GM23248 (cell line): Measurements from ENCODE around the gene UNC93B1. TPM values are rescaled to one million over a fixed set of nuclear protein-coding genes. Genes with fewer than 3 reads are reported as not detected.
"Not testable (repeated sequence)": the region's sequence is repeated elsewhere in the genome, so short reads cannot be mapped to it uniquely, and the experiment has no call there.

Experiments used
- DNase-seq: peaks from one replicate; pipeline ENCODE4 v3.0.0-alpha.2; 2015
- H2AFZ ChIP-seq: fragments of 200-600 bp; sonication (generic); 2 replicates; pipeline ENCODE4 v1.6.1; 2016; ENCODE audit warnings: antibody characterized with exemption
- H3F3A ChIP-seq: fragments of 200-600 bp; sonication (generic); 2 replicates; pipeline ENCODE4 v1.6.1; 2016; ENCODE audit warnings: mild to moderate bottlenecking, antibody characterized with exemption, mixed run types; ENCODE audit not compliant: insufficient read depth
- H3K27ac ChIP-seq: fragments of 200-600 bp; sonication (generic); 2 replicates; pipeline ENCODE4 v1.5.1; 2016; ENCODE audit warnings: mild to moderate bottlenecking
- H3K27me3 ChIP-seq: fragments of 200-600 bp; sonication (generic); replicated peaks from 2 replicates; pipeline ENCODE4 v1.6.1; 2016; ENCODE audit warnings: mild to moderate bottlenecking; ENCODE audit not compliant: insufficient read depth
- H3K36me3 ChIP-seq: fragments of 200-600 bp; sonication (generic); 2 replicates; pipeline ENCODE4 v1.6.1; 2016; ENCODE audit warnings: low read depth, mild to moderate bottlenecking
- H3K4me1 ChIP-seq: fragments of 200-600 bp; sonication (generic); 2 replicates; pipeline ENCODE4 v1.6.1; 2016; ENCODE audit warnings: mild to moderate bottlenecking; ENCODE audit not compliant: insufficient read depth
- H3K4me2 ChIP-seq: fragments of 200-600 bp; sonication (generic); one replicate; pipeline ENCODE4 v1.6.1; 2016; ENCODE audit warnings: mild to moderate bottlenecking; ENCODE audit not compliant: unreplicated experiment
- H3K4me3 ChIP-seq: fragments of 200-600 bp; sonication (generic); 2 replicates; pipeline ENCODE4 v1.5.1; 2016; ENCODE audit warnings: mild to moderate bottlenecking
- H3K79me2 ChIP-seq: fragments of 200-600 bp; sonication (generic); 2 replicates; pipeline ENCODE4 v1.6.1; 2016; ENCODE audit warnings: mild to moderate bottlenecking; ENCODE audit not compliant: insufficient read depth
- H3K9ac ChIP-seq: fragments of 200-600 bp; sonication (generic); 2 replicates; pipeline ENCODE4 v1.6.1; 2016; ENCODE audit warnings: mild to moderate bottlenecking
- H3K9me2 ChIP-seq: fragments of 200-600 bp; sonication (generic); 2 replicates; pipeline ENCODE4 v1.6.1; 2016; ENCODE audit warnings: mixed run types, mild to moderate bottlenecking, moderate library complexity; ENCODE audit not compliant: insufficient read depth
- H3K9me3 ChIP-seq: fragments of 200-600 bp; sonication (generic); one replicate; pipeline ENCODE4 v1.6.1; 2017; ENCODE audit warnings: low read depth
- H4K20me1 ChIP-seq: fragments of 200-600 bp; sonication (generic); 2 replicates; pipeline ENCODE4 v1.6.0; 2016; ENCODE audit not compliant: insufficient read depth
- EZH2 ChIP-seq: fragments of 200-600 bp; sonication (generic); IDR thresholded peaks from 2 replicates; pipeline ENCODE4 v1.6.1; 2018; ENCODE audit warnings: antibody characterized with exemption, mild to moderate bottlenecking; ENCODE audit not compliant: insufficient read depth, poor library complexity, severe bottlenecking
- EZH2phosphoT487 ChIP-seq: fragments of 200-600 bp; sonication (generic); IDR thresholded peaks from 2 replicates; pipeline ENCODE4 v1.6.1; 2018; ENCODE audit warnings: antibody characterized with exemption, moderate library complexity, mild to moderate bottlenecking, low read depth; ENCODE audit not compliant: insufficient read depth
- WGBS, 2 experiments: methylation state at CpG; one replicate each; pipeline ENCODE4 v1.1.6; 2015 to 2017; ENCODE audit warnings: low lambda C conversion rate in 2 of 2, low coverage in 1 of 2; ENCODE audit errors: missing lambda C conversion rate in 2 of 2; 5-methylcytosine and 5-hydroxymethylcytosine counted together
- in situ Hi-C: fragments of 300-500 bp; cut with MboI; formaldehyde crosslinking; loops from 2 replicates; pipeline ENCODE4 v1.15.0; 2020
- polyA plus RNA-seq: library from polyadenylated mRNA; unstranded; fragments of >200 nt; fragmentation: Nextera tagmentation; extraction: Ambion mirVana; gene quantifications from 2 replicates; pipeline ENCODE4 v1.2.1, GENCODE V29; 2016
- total RNA-seq: library from RNA; depleted of rRNA; stranded (reverse); fragments of >200 nt; shearing (Covaris generic); gene quantifications from 2 replicates; pipeline ENCODE4 v1.2.3, GENCODE V29; 2014

Gene UNC93B1
- total and polyA plus RNA-seq, 2 experiments from 2014 or later = 20.9 to 41.1 TPM

GRCh38 chr11:67983951-67984350, 19.9 kb downstream of the UNC93B1 start:
- H3F3A ChIP-seq = no peaks in the 10 kb centered on the region
- H3K9me3 ChIP-seq = no peaks in the 10 kb centered on the region
- DNase-seq = no peak
- no peak overlapping the region for H3K4me3 ChIP-seq
- H3K9me2 ChIP-seq = no peaks in the 10 kb centered on the region
- no peak overlapping the region for H3K27ac ChIP-seq
- WGBS, 2 experiments = 52 to 65% methylated on average over 8 to 29 of the region's 29 CpGs
- no peaks in the 10 kb centered on the region for H4K20me1 ChIP-seq
- H2AFZ ChIP-seq = no peak overlapping the region
- no peaks in the 10 kb centered on the region for H3K79me2 ChIP-seq
- TF ChIP-seq EZH2phosphoT487 (no peak), EZH2 (no peak)
- no peaks in the 10 kb centered on the region for H3K27me3 ChIP-seq
- in situ Hi-C loops = no loop called here
- H3K9ac ChIP-seq = no peak overlapping the region
- no peak overlapping the region for H3K4me2 ChIP-seq
- no peaks in the 10 kb centered on the region for H3K4me1 ChIP-seq
- no peaks in the 10 kb centered on the region for H3K36me3 ChIP-seq

GRCh38 chr11:67982255-67982857, 21.5 kb downstream of the UNC93B1 start:
- H3K9me3 ChIP-seq, H3K9ac ChIP-seq, in situ Hi-C loops, DNase-seq, H3K9me2 ChIP-seq, H3K36me3 ChIP-seq, H3K4me3 ChIP-seq, H3K4me1 ChIP-seq, H3K27me3 ChIP-seq, H3K27ac ChIP-seq, H3K4me2 ChIP-seq, H3F3A ChIP-seq, H2AFZ ChIP-seq, H3K79me2 ChIP-seq, H4K20me1 ChIP-seq: not testable (repeated sequence)
- 70 to 72% methylated on average over 17 of the region's 17 CpGs for WGBS, 2 experiments

- H3K4me2 ChIP-seq, DNase-seq, H3K9me3 ChIP-seq, H3K79me2 ChIP-seq, H2AFZ ChIP-seq, H3K27ac ChIP-seq, H4K20me1 ChIP-seq, in situ Hi-C loops, H3K4me1 ChIP-seq, H3K9me2 ChIP-seq, H3K4me3 ChIP-seq, H3K36me3 ChIP-seq, H3F3A ChIP-seq, H3K9ac ChIP-seq: not testable (repeated sequence)
- 84 to 87% methylated on average over 10 of the region's 10 CpGs for WGBS, 2 experiments
- H3K27me3 ChIP-seq = 0 out of 2 replicates have a peak, but pooled peaks cover 10% of the 10 kb centered on the region
These were observed 22.7 kb downstream of the UNC93B1 start for GRCh38 chr11:67981226-67981625.

GRCh38 chr11:67978766-67979418, 25.0 kb downstream of the UNC93B1 start:
- H4K20me1 ChIP-seq, H3K9me3 ChIP-seq, H3K27ac ChIP-seq, H3K4me3 ChIP-seq, H3K36me3 ChIP-seq, H3K4me1 ChIP-seq, H3K9me2 ChIP-seq, DNase-seq, H3K9ac ChIP-seq, in situ Hi-C loops, H3K79me2 ChIP-seq, H3K4me2 ChIP-seq, H3F3A ChIP-seq, H2AFZ ChIP-seq: not testable (repeated sequence)
- WGBS, 2 experiments = 61 to 64% methylated on average over 17 of the region's 17 CpGs
- peaks cover 20% of the 10 kb centered on the region; the same call in 1 of the 2 replicates for H3K27me3 ChIP-seq

GRCh38 chr11:67974746-67975145, 29.2 kb downstream of the UNC93B1 start:
- DNase-seq, H3K4me3 ChIP-seq, H3K36me3 ChIP-seq, in situ Hi-C loops, H3K9ac ChIP-seq, H3K4me2 ChIP-seq, H3K9me2 ChIP-seq, H4K20me1 ChIP-seq, H2AFZ ChIP-seq, H3K9me3 ChIP-seq, H3K27ac ChIP-seq, H3K79me2 ChIP-seq, H3F3A ChIP-seq, H3K4me1 ChIP-seq: not testable (repeated sequence)
- 41% methylated on average over 12 of the region's 12 CpGs for WGBS, 2 experiments
- peaks cover 24% of the 10 kb centered on the region; the same call in 1 of the 2 replicates for H3K27me3 ChIP-seq

- H3K9ac ChIP-seq, H3K79me2 ChIP-seq, H2AFZ ChIP-seq, H3K9me2 ChIP-seq, H3K27me3 ChIP-seq, H3K4me2 ChIP-seq, H3K4me1 ChIP-seq, H3F3A ChIP-seq, H3K9me3 ChIP-seq, H3K4me3 ChIP-seq, H3K36me3 ChIP-seq, in situ Hi-C loops, H4K20me1 ChIP-seq, H3K27ac ChIP-seq, DNase-seq: not testable (repeated sequence)
- 75 to 76% methylated on average over 18 to 19 of the region's 19 CpGs for WGBS, 2 experiments
These were observed 38.0 kb downstream of the UNC93B1 start for GRCh38 chr11:67965830-67966348.

- H3K9ac ChIP-seq, H3K4me2 ChIP-seq, DNase-seq, H3K27me3 ChIP-seq, H3K4me1 ChIP-seq, in situ Hi-C loops, H3K36me3 ChIP-seq, H3K9me2 ChIP-seq, H3F3A ChIP-seq, H3K27ac ChIP-seq, H2AFZ ChIP-seq, H4K20me1 ChIP-seq, H3K79me2 ChIP-seq, H3K9me3 ChIP-seq, H3K4me3 ChIP-seq: not testable (repeated sequence)
These were observed 39.2 kb downstream of the UNC93B1 start for GRCh38 chr11:67964746-67965145.
